Effector CD8-positive, alpha-beta T cell (primary cell): ENCODE data around the gene MPV17L2.

Experiments
- DNase-seq: peaks from one replicate; lab custom pipeline; 2025; lab: John Stamatoyannopoulos, UW

MPV17L2 gene

DNA sequence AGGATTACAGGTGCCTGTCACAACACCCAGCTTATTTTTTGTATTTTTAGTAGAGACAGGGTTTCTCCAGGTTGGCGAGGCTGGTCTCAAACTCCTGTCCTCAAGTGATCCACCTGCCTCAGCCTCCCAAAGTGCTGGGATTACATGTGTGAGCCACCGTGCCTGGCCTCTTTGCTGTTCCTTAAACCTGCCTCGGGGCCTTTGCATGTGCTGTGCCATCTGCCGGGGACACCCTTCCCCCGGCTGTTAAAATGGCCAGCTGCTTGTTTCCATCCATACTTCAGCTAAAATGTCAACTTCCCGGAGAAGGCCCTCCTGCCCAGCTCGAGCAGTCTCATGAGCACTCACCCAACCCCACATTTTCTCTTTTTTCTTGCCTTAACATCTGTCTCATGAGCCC lies 52.3 kb downstream of the MPV17L2 start:
- DNase-seq = no peak
